Motor neuron (in vitro differentiated cells): Measurements from ENCODE around the gene CCDC124. TPM values are rescaled to one million over a fixed set of nuclear protein-coding genes. Genes with fewer than 3 reads are reported as not detected.

Experiments used
- ATAC-seq, 8 experiments: fragments of 200-7000 bp; cut with Tn5 transposase; replicated peaks in 6 of 8; 2 replicates each; pipeline ENCODE4 v1.8.0; 2021; ENCODE audit warnings: mild to moderate bottlenecking in 8 of 8, moderate library complexity in 8 of 8
- H3K27ac ChIP-seq, 2 donors: fragments of 250-450 bp; sonication (Bioruptor Pico); 2 replicates each; pipeline ENCODE4 v1.9.0; 2021; ENCODE audit warnings: antibody characterized with exemption in 2 of 2, mild to moderate bottlenecking in 2 of 2, moderate library complexity in 1 of 2
- H3K4me1 ChIP-seq, 2 donors: fragments of 250-450 bp; sonication (Bioruptor Pico); replicated peaks in 1 of 2; 2 replicates each; pipeline ENCODE4 v1.6.1; 2021; ENCODE audit warnings: antibody characterized with exemption in 2 of 2, mild to moderate bottlenecking in 2 of 2, moderate library complexity in 1 of 2
- H3K4me3 ChIP-seq, 5 donors: fragments of 250-450 bp; sonication (Bioruptor Pico); 2 replicates each; pipeline ENCODE4 v1.9.0; 2021; ENCODE audit warnings: antibody characterized with exemption in 5 of 5, mild to moderate bottlenecking in 5 of 5, moderate library complexity in 4 of 5
- WGBS, 10 experiments: fragments of 450-650 bp; shearing (Covaris generic); methylation state at CpG; one replicate each; pipeline ENCODE4 v1.0.0; 2022; 5-methylcytosine and 5-hydroxymethylcytosine counted together
- in situ Hi-C, 9 experiments: fragments of 400-800 bp; cut with MboI; loops; one replicate each; pipeline ENCODE4 v1.15.0; 2021; ENCODE audit warnings: low sequenced_read_pairs in 9 of 9, low pct_unique_long_range_greater_than_20kb in 2 of 9; ENCODE audit not compliant: unreplicated experiment in 9 of 9
- total RNA-seq, 8 experiments: library from RNA; unstranded; fragments of 300-600 nt; gene quantifications; 2 replicates each; pipeline versions ENCODE4 v1.2.3 to v1.2.4, GENCODE V29; 2022

The CCDC124 gene
- total RNA-seq, 8 experiments from 2014 or later, result 39.0 to 116 (median 63.1) TPM

GRCh38 chr19:17942181-17942580 is 9.4 kb downstream of the CCDC124 start:
- no peak for ATAC-seq
- Histone ChIP-seq H3K4me3 (no peak overlapping the region), H3K27ac (no peak overlapping the region), H3K4me1 (no peaks in the 10 kb centered on the region)
- 21 to 100% methylated on average over 2 to 3 of the region's 17 CpGs; no CpG with 5 or more reads in 8 of the 10 experiments for WGBS, 10 experiments
- in situ Hi-C loops, result loop anchor here in 1 of 9 experiments (10.0 kb wide), 1 partner anchor 53 kb away; no protein-coding TSS in a partner anchor

- Histone ChIP-seq H3K4me1 (peaks cover 0 to 3% of the 10 kb centered on the region in 2 donors), H3K4me3 (no peak overlapping the region), H3K27ac (no peak overlapping the region)
- 84 to 100% (median 86%) methylated on average over 1 to 9 of the region's 41 CpGs; no CpG with 5 or more reads in 7 of the 10 experiments for WGBS, 10 experiments
- in situ Hi-C loops, result loop anchor here in 1 of 9 experiments (10.0 kb wide), 1 partner anchor 52 kb away; no protein-coding TSS in a partner anchor
- no peak for ATAC-seq
Measured at GRCh38 chr19:17942582-17943273, 9.9 kb downstream of the CCDC124 start.

GRCh38 chr19:17943274-17944221 is 10.7 kb downstream of the CCDC124 start:
- WGBS, 10 experiments, result 71 to 100% (median 100%) methylated on average over 1 to 4 of the region's 57 CpGs; no CpG with 5 or more reads in 7 of the 10 experiments
- no peak overlapping the region for H3K4me3 ChIP-seq
- no peak for ATAC-seq
- no peak overlapping the region for H3K27ac ChIP-seq
- peaks cover 0 to 3% of the 10 kb centered on the region in 2 donors for H3K4me1 ChIP-seq
- in situ Hi-C loops, result loop anchor here in 1 of 9 experiments (10.0 kb wide), 1 partner anchor 51 kb away; no protein-coding TSS in a partner anchor

GRCh38 chr19:17944301-17944700 is 11.5 kb downstream of the CCDC124 start:
- peak in 3 of 8 experiments; percentile 4 to 80 (median 73) for ATAC-seq

GRCh38 chr19:17946965-17947784 is 14.4 kb downstream of the CCDC124 start:
- 0 to 79% (median 22%) methylated on average over 1 to 10 of the region's 29 CpGs; no CpG with 5 or more reads in 3 of the 10 experiments for WGBS, 10 experiments
- in situ Hi-C loops, result loop anchor here in 1 of 9 experiments (10.0 kb wide), 1 partner anchor 48 kb away; no protein-coding TSS in a partner anchor
- peak overlapping the region in 1 of 2 donors; percentile 44 for H3K27ac ChIP-seq
- peak overlapping the region; percentile 13 to 27 (median 25) for H3K4me3 ChIP-seq
- ATAC-seq, result peak in 3 of 8 experiments; percentile 10 to 44 (median 30)
- peaks cover 34 to 35% of the 10 kb centered on the region in 2 donors for H3K4me1 ChIP-seq

More at GRCh38 chr19:17944301-17944700, 11.5 kb downstream of the CCDC124 start:
- H3K4me1 ChIP-seq, result peaks cover 7 to 10% of the 10 kb centered on the region in 2 donors
- in situ Hi-C loops, result loop anchor here in 1 of 9 experiments (10.0 kb wide), 1 partner anchor 50 kb away; no protein-coding TSS in a partner anchor
- H3K4me3 ChIP-seq, result no peak overlapping the region
- H3K27ac ChIP-seq, result no peak overlapping the region
- WGBS, 10 experiments, result 0 to 100% (median 100%) methylated on average over 1 to 3 of the region's 4 CpGs; no CpG with 5 or more reads in 6 of the 10 experiments

- no CpG with 5 or more reads among the region's 92 CpGs for WGBS, 10 experiments
- H3K4me1 ChIP-seq, result peaks cover 35 to 36% of the 10 kb centered on the region in 2 donors
- in situ Hi-C loops, result loop anchor here in 1 of 9 experiments (10.0 kb wide), 1 partner anchor 47 kb away; no protein-coding TSS in a partner anchor
- peak overlapping the region; percentile 13 to 33 (median 25) for H3K4me3 ChIP-seq
- H3K27ac ChIP-seq, result no peak overlapping the region
- peak; percentile 47 to 70 (median 58) for ATAC-seq
Measured at GRCh38 chr19:17947815-17948513, 15.1 kb downstream of the CCDC124 start.

- peaks cover 41 to 42% of the 10 kb centered on the region in 2 donors for H3K4me1 ChIP-seq
- 17% methylated on average over 1 of the region's 16 CpGs; no CpG with 5 or more reads in 9 of the 10 experiments for WGBS, 10 experiments
- ATAC-seq, result no peak
- peak overlapping the region; percentile 11 to 33 (median 18) for H3K4me3 ChIP-seq
- peak overlapping the region; percentile 90 to 99 for H3K27ac ChIP-seq
- in situ Hi-C loops, result loop anchor here in 1 of 9 experiments (10.0 kb wide), 1 partner anchor 46 kb away; no protein-coding TSS in a partner anchor
Measured at GRCh38 chr19:17948514-17948900, 15.7 kb downstream of the CCDC124 start.

- Histone ChIP-seq H3K27ac (peak overlapping the region; percentile 90 to 99), H3K4me3 (peak overlapping the region; percentile 11 to 40 (median 24)), H3K4me1 (peaks cover 46 to 49% of the 10 kb centered on the region in 2 donors)
- 0 to 100% (median 16%) methylated on average over 1 to 15 of the region's 49 CpGs; no CpG with 5 or more reads in 2 of the 10 experiments for WGBS, 10 experiments
- ATAC-seq, result no peak
- in situ Hi-C loops, result loop anchor here in 1 of 9 experiments (10.0 kb wide), 1 partner anchor 46 kb away; no protein-coding TSS in a partner anchor
Measured at GRCh38 chr19:17948931-17949930, 16.4 kb downstream of the CCDC124 start.

GRCh38 chr19:17949956-17950309 is 17.1 kb downstream of the CCDC124 start:
- Histone ChIP-seq H3K4me1 (peaks cover 46 to 50% of the 10 kb centered on the region in 2 donors), H3K27ac (peak overlapping the region; percentile 90 to 99), H3K4me3 (peak overlapping the region in 2 of 5 donors; percentile 38 to 40)
- no peak for ATAC-seq
- in situ Hi-C loops, result loop anchor here in 1 of 9 experiments (10.0 kb wide), 1 partner anchor 45 kb away; no protein-coding TSS in a partner anchor
- 0 to 20% (median 13%) methylated on average over 1 to 4 of the region's 11 CpGs; no CpG with 5 or more reads in 5 of the 10 experiments for WGBS, 10 experiments

- WGBS, 10 experiments, result 0 to 20% methylated on average over 1 to 3 of the region's 48 CpGs; no CpG with 5 or more reads in 8 of the 10 experiments
- ATAC-seq, result peak in 7 of 8 experiments; percentile 3 to 38 (median 18)
- Histone ChIP-seq H3K4me1 (peaks cover 46 to 50% of the 10 kb centered on the region in 2 donors), H3K27ac (peak overlapping the region; percentile 90 to 99), H3K4me3 (peak overlapping the region; percentile 9 to 45 (median 40))
- in situ Hi-C loops, result no loop called here
Measured at GRCh38 chr19:17950310-17951156, 17.7 kb downstream of the CCDC124 start.
